Lung (tissue), 12 donors: Measurements from ENCODE around the gene PLCXD3. TPM values are rescaled to one million over a fixed set of nuclear protein-coding genes. Genes with fewer than 3 reads are reported as not detected.

Experiments
- ATAC-seq: fragments of 200-7000 bp; cut with Tn5 transposase; one replicate; pipeline ENCODE4 v1.9.1; 2020; ENCODE audit warnings: moderate number of reproducible peaks; ENCODE audit not compliant: insufficient read depth, low FRiP score
- DNase-seq, 3 donors: peaks; one replicate each; pipeline ENCODE4 v3.0.0-alpha.2; 2013 to 2017
- H3K27ac ChIP-seq, 2 donors: one replicate each; pipeline ENCODE4 v1.5.1; 2013; ENCODE audit warnings: mild to moderate bottlenecking in 2 of 2, moderate library complexity in 2 of 2, control low read depth in 1 of 2, inconsistent platforms in 1 of 2, low read depth in 1 of 2, low read length in 1 of 2
- H3K27me3 ChIP-seq, 3 donors: one replicate each; pipeline ENCODE4 v1.5.1; 2013; ENCODE audit warnings: low read length in 2 of 3; ENCODE audit not compliant: control insufficient read depth in 3 of 3, insufficient read depth in 3 of 3
- H3K36me3 ChIP-seq, 4 donors: one replicate each; pipeline ENCODE4 v1.5.1; 2013; ENCODE audit warnings: low read length in 4 of 4, mild to moderate bottlenecking in 1 of 4, moderate library complexity in 1 of 4; ENCODE audit not compliant: control insufficient read depth in 4 of 4, insufficient read depth in 4 of 4
- H3K4me1 ChIP-seq, 5 donors: one replicate each; pipeline ENCODE4 v1.5.1; 2013; ENCODE audit warnings: low read length in 5 of 5, mild to moderate bottlenecking in 2 of 5, moderate library complexity in 1 of 5; ENCODE audit not compliant: control insufficient read depth in 5 of 5, insufficient read depth in 5 of 5
- H3K4me3 ChIP-seq: one replicate; pipeline ENCODE4 v1.5.1; 2013; ENCODE audit warnings: mild to moderate bottlenecking, control low read depth, moderate library complexity
- H3K9ac ChIP-seq, 2 donors: one replicate each; pipeline ENCODE4 v1.5.1; 2013; ENCODE audit warnings: low read length in 2 of 2, control low read depth in 1 of 2; ENCODE audit not compliant: insufficient read depth in 1 of 2
- H3K9me3 ChIP-seq, 4 donors: one replicate each; pipeline ENCODE4 v1.5.1; 2013; ENCODE audit warnings: low read length in 3 of 4, mild to moderate bottlenecking in 1 of 4, moderate library complexity in 1 of 4; ENCODE audit not compliant: control insufficient read depth in 4 of 4, insufficient read depth in 3 of 4
- CTCF ChIP-seq: IDR thresholded peaks from 2 replicates; pipeline ENCODE4 v1.5.1; 2012; ENCODE audit warnings: mild to moderate bottlenecking; ENCODE audit errors: control extremely low read depth, extremely low read depth
- WGBS, 2 donors: extraction: QIAGEN DNeasy Blood & Tissue Kit; methylation state at CpG; one replicate each; pipeline ENCODE4 v1.1.7; 2013; 5-methylcytosine and 5-hydroxymethylcytosine counted together
- polyA plus RNA-seq, 2 donors: library from polyadenylated mRNA; stranded (reverse); fragments of 200-250 nt; gene quantifications; one replicate each; pipeline ENCODE4 v1.2.1, GENCODE V29; 2013
- total RNA-seq, 2 donors: library from RNA; depleted of rRNA in 1 of 2; stranded (reverse); fragments of >200 nt in 1 of 2; gene quantifications; one replicate each; pipeline ENCODE4 v1.2.1, GENCODE V29; 2014 to 2021
- donor health status: control.
- donor health status: control.
- donor health status: Bipolar disorder and iron deficiency.
- donor health status: healthy.
- donor health status: DM: yes; HTN: yes; CAD: no.

PLCXD3 gene
- total and polyA plus RNA-seq, 4 donors: 0.38 to 2.1 (median 0.54) TPM

GRCh38 chr5:41263335-41263734, 247.1 kb downstream of the PLCXD3 start:
- 64 to 77% methylated on average over 2 of the region's 2 CpGs for WGBS, 2 donors
- H3K36me3 ChIP-seq: no peaks in the 10 kb centered on the region
- no peak overlapping the region for H3K27ac ChIP-seq
- peaks cover 0 to 18% (median 7%) of the 10 kb centered on the region in 5 donors for H3K4me1 ChIP-seq
- H3K9ac ChIP-seq: no peak overlapping the region
- H3K9me3 ChIP-seq: peaks cover 0 to 1% (median 0%) of the 10 kb centered on the region in 4 donors
- no peaks in the 10 kb centered on the region for H3K27me3 ChIP-seq
- TF ChIP-seq CTCF: no peak
- ATAC-seq: no peak
- DNase-seq: no peak
- no peak overlapping the region for H3K4me3 ChIP-seq
